Measurements from ENCODE around the gene TRAF3IP1. TPM values are rescaled to one million over a fixed set of nuclear protein-coding genes. Genes with fewer than 3 reads are reported as not detected.
"Not testable (repeated sequence)": the region's sequence is repeated elsewhere in the genome, so short reads cannot be mapped to it uniquely, and the experiment has no call there.

TRAF3IP1 gene
- 10 to 100 TPM; 15.7 to 21.7 (median 17.6) TPM for total RNA-seq (2021; fragmentation: NEBNext Ultra II Directional; extraction: Animal tissue kit (Norgen Biotek cat#: 25700))
- long read RNA-seq, partial matches to known transcripts: 0 of 6 reads
- long read RNA-seq, other reads (novel, unspliced or antisense): 6 of 6 reads

DNA sequence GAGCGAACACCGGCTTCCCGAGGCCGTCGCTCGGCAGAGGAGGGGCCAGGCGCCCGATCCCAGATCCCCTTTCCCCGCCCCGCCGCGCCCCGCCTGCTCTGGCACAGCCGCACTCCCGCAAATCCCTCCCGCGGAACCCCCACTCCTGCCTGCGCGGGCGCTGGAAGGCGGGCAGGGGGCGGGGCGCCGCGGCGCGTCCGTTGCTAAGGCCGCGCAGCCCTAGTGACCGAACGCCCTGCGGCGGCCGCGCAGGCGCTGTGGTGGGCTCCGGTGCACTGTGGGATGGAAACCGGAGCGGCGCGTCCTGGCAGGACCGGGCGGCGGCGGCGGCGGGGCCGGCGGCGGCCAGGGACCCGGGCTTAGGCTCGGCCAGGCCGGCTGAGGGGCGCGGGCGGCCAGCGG, at the start of gene TRAF3IP1:
TSS of gene TRAF3IP1 (plus strand) at position 273 of the 402 bp plus-strand sequence. CDS start 145 bp downstream, outside the sequence.
- peak; percentile 86 for DNase-seq
- Mint-ChIP-seq H3K27ac (peak within 1 kb of the TSS; percentile 75), H3K36me3 (ENCODE audit: low read depth) (peaks cover 5% of the 10 kb centered on the region; the same call in 1 of the 2 replicates), H3K9me3 (no peaks in the 10 kb centered on the region), H3K4me3 (peak within 1 kb of the TSS; percentile 90), H3K4me1 (ENCODE audit: low read depth) (peaks cover 18% of the 10 kb centered on the region), H3K27me3 (ENCODE audit: insufficient read depth) (peaks cover 20% of the 10 kb centered on the region)
- no peak for TF ChIP-seq CTCF (IDR thresholded peaks at IDR 0.05)

- no peak for TF ChIP-seq CTCF (IDR thresholded peaks at IDR 0.05)
- no peak overlapping the region for H3K27ac Mint-ChIP-seq
- no peak overlapping the region for H3K4me3 Mint-ChIP-seq
- DNase-seq: no peak
- H3K4me1 Mint-ChIP-seq (ENCODE audit: low read depth): peaks cover 9% of the 10 kb centered on the region
- H3K36me3 Mint-ChIP-seq (ENCODE audit: low read depth): no peaks in the 10 kb centered on the region
- no peaks in the 10 kb centered on the region for H3K9me3 Mint-ChIP-seq
- peaks cover 3% of the 10 kb centered on the region; the same call in 1 of the 2 replicates for H3K27me3 Mint-ChIP-seq (ENCODE audit: insufficient read depth)
Measured at GRCh38 chr2:238270606-238271005, 49.7 kb upstream of the TRAF3IP1 start.

DNA sequence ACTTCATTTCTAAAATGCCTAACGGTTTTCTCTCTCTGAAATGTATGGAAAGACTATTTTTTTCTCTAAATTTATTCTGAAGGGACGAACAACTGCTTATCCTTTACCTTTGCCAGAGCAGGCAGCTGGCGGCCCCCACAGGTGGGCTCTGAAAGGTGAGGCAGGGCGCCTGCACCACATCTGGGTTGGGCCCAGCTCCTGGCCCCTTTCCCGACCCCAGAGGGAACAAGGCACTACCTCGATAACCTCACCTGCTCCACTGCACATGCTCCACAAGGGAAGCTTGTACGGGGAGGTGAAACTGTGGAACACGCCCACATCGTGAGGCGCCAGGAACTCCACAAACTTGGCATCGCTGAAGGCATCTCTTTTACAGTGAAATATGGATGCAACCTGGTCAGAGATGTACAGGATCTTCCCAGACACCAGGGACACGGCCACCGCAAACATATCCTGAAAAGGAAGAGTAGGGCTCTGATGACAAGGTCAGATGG, 49.2 kb upstream of the TRAF3IP1 start:
- Mint-ChIP-seq H3K4me3 (no peak overlapping the region), H3K9me3 (no peaks in the 10 kb centered on the region), H3K27me3 (ENCODE audit: insufficient read depth) (peaks cover 3% of the 10 kb centered on the region; the same call in 1 of the 2 replicates), H3K4me1 (ENCODE audit: low read depth) (peaks cover 9% of the 10 kb centered on the region), H3K36me3 (ENCODE audit: low read depth) (no peaks in the 10 kb centered on the region), H3K27ac (no peak overlapping the region)
- DNase-seq: no peak
- no peak for TF ChIP-seq CTCF (IDR thresholded peaks at IDR 0.05)

- H3K9me3 Mint-ChIP-seq; H3K4me3 Mint-ChIP-seq; H3K27me3 Mint-ChIP-seq (ENCODE audit: insufficient read depth); H3K27ac Mint-ChIP-seq; H3K36me3 Mint-ChIP-seq (ENCODE audit: low read depth); H3K4me1 Mint-ChIP-seq (ENCODE audit: low read depth); DNase-seq: not testable (repeated sequence)
Measured at GRCh38 chr2:238271686-238272085, 48.6 kb upstream of the TRAF3IP1 start.

- Mint-ChIP-seq H3K4me1 (ENCODE audit: low read depth) (peaks cover 6% of the 10 kb centered on the region), H3K9me3 (no peaks in the 10 kb centered on the region), H3K36me3 (ENCODE audit: low read depth) (no peaks in the 10 kb centered on the region), H3K4me3 (no peak overlapping the region), H3K27me3 (ENCODE audit: insufficient read depth) (peaks cover 3% of the 10 kb centered on the region; the same call in 1 of the 2 replicates), H3K27ac (no peak overlapping the region)
- DNase-seq: no peak
- TF ChIP-seq CTCF (IDR thresholded peaks at IDR 0.05): no peak
Measured at GRCh38 chr2:238272156-238272555, 48.2 kb upstream of the TRAF3IP1 start.

GRCh38 chr2:238273433-238273832, 46.9 kb upstream of the TRAF3IP1 start:
- not testable (repeated sequence) for H3K27ac Mint-ChIP-seq; H3K36me3 Mint-ChIP-seq (ENCODE audit: low read depth); H3K27me3 Mint-ChIP-seq (ENCODE audit: insufficient read depth)

More at GRCh38 chr2:238273433-238273832, 46.9 kb upstream of the TRAF3IP1 start:
- DNase-seq; H3K4me3 Mint-ChIP-seq; H3K9me3 Mint-ChIP-seq; H3K4me1 Mint-ChIP-seq (ENCODE audit: low read depth): not testable (repeated sequence)

Measured in HFFc6 (cell line).